ENCODE measurements around the gene TJP3.

TJP3 gene

DNA sequence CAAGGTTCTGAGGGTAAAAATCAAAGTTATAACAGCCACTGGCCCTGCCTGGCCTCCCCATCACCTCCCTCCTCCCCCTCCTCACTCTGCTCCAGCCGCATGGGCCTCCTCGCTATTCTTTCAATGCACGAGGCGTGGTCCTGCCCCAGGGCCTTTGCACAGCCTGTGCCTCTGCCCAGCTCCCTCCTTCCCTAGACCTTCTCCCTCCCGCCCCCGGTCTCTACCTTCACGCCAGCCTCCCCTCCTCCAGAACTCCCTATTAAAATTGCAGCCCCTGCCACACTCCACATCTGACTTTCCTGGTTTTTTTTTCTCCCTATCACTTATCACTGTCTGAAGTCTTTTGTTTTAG is 60.5 kb downstream of the TJP3 start:
- no peak for DNase-seq (ENCODE audit: low read depth in 3 of 3)

DNA sequence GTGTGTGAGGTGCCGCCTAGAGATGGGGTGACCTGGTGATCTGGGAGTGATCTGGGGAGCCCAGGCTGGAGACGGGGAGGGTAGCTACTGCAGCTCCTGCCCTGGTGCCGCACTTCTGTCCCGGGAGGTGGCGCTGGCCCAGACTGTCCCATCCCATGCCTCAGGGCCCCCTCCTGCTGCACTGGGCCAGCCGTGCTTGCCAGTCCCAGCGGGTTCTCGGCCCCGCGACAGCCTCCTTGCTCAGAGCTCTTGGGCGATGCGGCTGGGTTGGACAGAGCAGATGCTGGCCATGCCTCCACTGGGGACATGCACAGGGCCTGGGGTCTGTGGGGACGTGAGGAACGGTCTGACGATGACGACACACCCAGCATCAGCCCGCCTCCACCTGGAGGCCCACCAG is 61.3 kb downstream of the TJP3 start:
- no peak for DNase-seq (ENCODE audit: low read depth in 3 of 3)

GRCh38 chr19:3770136-3770999 is 62.2 kb downstream of the TJP3 start:
- no peak for DNase-seq (ENCODE audit: low read depth in 3 of 3)

GRCh38 chr19:3771000-3771905 is 63.1 kb downstream of the TJP3 start:
- no peak for DNase-seq (ENCODE audit: low read depth in 3 of 3)

- no peak for DNase-seq (ENCODE audit: low read depth in 3 of 3)
Observed at GRCh38 chr19:3771906-3772455, 63.8 kb downstream of the TJP3 start, which contains the start of gene RAX2. Gene RAX2 (minus strand): TSS chr19:3772228. CDS start chr19:3771742, 486 bp downstream.

- no peak for DNase-seq (ENCODE audit: low read depth in 3 of 3)
Observed at GRCh38 chr19:3773814-3774515, 65.8 kb downstream of the TJP3 start.

DNA sequence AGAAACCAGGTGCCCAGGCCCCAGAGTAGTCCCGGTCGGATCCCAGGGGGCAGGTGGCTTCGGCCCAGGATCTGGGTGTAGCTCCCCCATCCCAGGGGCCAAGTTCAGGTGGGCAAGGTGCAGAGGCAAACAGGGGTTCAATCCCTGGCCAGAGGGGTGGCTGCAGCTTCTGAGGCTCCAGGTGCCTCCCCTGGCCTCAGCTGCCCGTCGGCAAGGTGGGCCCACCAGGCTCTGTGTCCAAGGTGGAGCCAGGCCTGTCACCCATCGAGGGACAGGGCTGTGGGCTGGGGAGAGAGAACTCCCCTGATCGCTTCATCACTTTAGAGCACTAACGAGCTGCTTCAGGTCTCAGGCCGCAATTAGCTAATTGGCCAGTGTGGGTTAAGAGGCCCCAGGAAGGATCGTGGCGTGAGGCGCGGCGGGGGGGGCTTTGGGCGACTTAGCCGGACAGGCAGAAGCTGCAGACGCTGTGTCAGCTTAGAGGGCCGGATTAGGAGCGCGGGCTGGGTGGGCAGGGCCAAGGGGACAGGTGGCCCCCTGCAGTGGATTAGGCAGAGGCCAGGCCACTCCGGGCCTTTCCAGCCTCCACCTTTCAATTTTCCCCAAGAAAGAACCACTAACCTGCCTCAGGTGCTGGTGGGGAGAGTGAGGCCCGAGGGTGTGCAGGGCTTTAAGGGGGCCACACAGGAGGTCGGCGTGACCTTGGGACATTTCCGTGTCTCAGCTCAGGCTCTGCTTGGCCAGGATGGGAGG is 66.6 kb downstream of the TJP3 start:
- DNase-seq (ENCODE audit: low read depth in 3 of 3) = no peak

DNA sequence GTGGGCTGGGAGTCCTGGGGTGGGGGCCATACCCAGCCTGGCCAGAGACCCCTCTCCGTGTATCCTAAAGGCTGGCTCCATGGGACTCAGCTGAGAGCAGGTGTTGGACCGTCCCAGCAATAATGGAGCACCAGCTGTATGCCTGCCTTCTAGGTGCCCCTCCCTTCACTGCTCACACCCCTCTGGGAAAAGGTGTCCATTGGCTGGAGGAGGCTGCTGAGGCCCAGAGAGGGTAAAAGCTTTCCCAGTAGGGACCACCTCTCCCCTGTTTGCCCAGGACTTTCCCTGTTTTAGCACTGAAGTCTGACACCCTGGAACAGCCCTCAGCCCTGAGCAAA is 67.2 kb downstream of the TJP3 start:
- DNase-seq (ENCODE audit: low read depth in 3 of 3) = no peak

- DNase-seq (ENCODE audit: low read depth in 3 of 3) = no peak
Observed at GRCh38 chr19:3775831-3776230, 67.6 kb downstream of the TJP3 start.

DNA sequence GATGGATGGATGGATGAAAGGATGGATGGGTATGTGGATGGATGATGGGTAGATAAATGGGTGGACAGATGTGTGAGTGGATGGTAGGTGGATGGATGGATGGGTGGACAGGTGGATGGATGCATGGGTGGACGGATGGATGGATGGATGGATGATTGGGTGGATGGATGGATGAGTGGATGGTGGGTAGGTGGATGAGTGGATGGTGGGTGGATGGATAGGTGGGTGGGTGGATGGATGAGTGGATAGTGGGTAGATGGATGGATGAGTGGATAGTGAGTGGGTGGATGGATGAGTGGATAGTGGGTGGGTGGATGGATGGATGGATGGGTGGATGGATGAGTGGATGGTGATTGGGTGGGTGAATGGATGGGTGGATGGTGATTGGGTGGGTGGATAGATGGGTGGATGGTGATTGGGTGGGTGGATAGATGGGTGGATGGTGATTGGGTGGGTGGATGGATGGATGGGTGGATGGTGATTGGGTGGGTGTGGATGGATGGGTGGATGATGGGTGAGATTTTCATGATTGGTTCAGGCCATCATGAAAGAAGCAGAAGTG is 68.4 kb downstream of the TJP3 start:
- no peak for DNase-seq (ENCODE audit: low read depth in 3 of 3)

- no peak for DNase-seq (ENCODE audit: low read depth in 3 of 3)
Observed at GRCh38 chr19:3778104-3778867, 70.1 kb downstream of the TJP3 start.

GRCh38 chr19:3778899-3779723 is 70.9 kb downstream of the TJP3 start:
- no peak for DNase-seq (ENCODE audit: low read depth in 3 of 3)

GRCh38 chr19:3780786-3781304 is 72.7 kb downstream of the TJP3 start:
- no peak for DNase-seq (ENCODE audit: low read depth in 3 of 3)

GRCh38 chr19:3781603-3782002 is 73.4 kb downstream of the TJP3 start:
- DNase-seq (ENCODE audit: low read depth in 3 of 3) = no peak

DNA sequence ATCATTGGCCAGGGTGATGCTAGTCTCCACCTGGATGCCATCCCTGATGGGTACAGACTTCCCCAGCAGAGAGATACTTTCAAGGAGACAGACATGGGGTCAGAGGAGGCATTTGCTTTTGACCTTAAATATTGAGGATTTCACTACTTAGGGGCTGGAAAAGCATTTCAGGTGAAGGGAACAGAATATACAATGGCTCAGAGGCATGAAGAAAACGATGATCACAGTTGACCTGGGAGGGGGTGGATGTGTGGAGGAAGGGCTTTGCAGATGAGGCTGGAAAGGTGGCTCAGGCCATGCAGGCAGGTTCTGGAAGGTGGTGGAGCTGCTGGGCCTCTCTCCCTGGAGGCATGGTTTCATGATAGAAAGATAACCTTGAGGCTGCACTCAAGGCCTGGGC is 74.1 kb downstream of the TJP3 start:
- DNase-seq (ENCODE audit: low read depth in 3 of 3) = no peak

DNA sequence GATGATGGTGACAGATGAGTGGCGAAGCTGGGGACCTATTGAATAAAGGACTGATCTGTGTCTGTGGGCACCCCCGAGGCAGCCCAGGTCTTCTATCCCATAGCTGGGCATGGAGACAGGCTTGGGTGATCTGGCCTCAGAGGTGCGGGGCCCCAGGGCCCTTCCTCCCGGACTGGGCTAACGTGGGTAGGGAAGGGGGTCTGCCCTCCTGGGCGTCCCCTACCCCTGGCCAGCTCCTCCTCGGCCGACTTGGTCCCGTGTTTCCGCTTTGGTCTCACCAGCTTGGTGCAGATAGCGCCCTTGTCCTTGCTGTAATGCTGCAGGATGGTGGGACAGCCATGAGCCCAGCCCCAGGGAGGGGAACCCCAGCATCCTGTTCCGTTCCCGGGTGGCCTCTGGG is 74.7 kb downstream of the TJP3 start:
- no peak for DNase-seq (ENCODE audit: low read depth in 3 of 3)

DNA sequence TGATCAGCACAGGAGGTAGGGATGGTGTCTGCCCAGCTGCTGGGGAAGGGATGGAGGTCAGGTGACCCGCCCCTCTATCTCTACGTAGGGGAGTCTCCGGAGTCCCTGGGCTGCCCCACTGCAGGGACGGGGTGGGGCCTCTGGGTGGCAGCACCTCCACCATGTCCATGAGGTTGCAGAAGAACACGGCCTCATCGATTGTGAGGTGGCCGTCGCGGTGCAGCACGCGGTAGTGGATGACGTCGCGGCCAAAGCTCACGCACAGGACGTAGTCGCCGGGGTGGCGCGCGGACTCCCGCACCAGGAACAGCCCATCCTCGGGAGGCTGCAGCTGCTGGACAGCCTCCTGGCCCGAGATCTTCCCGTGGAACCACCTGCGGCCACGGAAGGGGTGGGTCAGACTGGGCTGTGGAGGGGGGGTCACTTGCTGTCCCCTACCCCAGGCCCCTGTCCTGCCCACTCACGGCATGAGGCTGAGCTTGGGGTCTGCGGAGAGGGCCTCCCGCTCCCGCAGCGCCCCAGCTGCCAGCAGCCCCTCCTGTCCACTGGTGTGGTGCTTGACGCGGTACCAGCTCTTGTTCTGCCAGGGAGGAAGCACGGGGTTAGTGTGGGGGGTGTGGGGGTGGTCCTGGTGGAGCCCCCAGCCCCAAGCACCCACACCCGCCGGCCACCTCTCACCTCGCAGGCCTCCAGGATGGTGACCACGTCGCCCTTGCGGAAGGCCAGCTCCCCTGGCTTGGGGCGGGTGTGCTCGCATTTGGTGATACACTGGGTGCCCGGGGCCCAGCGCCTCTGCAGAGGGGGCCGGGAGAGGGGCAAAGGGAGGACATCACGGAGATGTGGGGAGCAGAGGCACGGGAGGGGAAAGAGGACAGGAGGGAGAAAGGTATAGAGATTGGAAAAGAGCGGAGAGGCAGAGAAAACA is 75.7 kb downstream of the TJP3 start:
- peak in 2 of 3 donors; percentile 22 to 44 for DNase-seq (ENCODE audit: low read depth in 3 of 3)
